GM12878 (cell line): Measurements from ENCODE around the gene RPL29. TPM values are rescaled to one million over a fixed set of nuclear protein-coding genes. Genes with fewer than 3 reads are reported as not detected.

ENCODE experiments used
- ATAC-seq: fragments of 200-7000 bp; cut with Tn5 transposase; 3 replicates; pipeline ENCODE4 v1.9.1; 2020; ENCODE audit warnings: mild to moderate bottlenecking, moderate library complexity
- BruUV-seq: library from RNA; stranded (reverse); fragments of 400-500 nt; replicated peaks from 2 replicates; lab custom pipeline; 2021; lab: Mats Ljungman, UMichigan
- CTCF ChIA-PET: fragments of 300-600 bp; sonication (Branson Sonifier 250); formaldehyde crosslinking; extraction: SDS; loops from one replicate; lab custom pipeline; 2021; ENCODE audit warnings: inconsistent platforms; lab: Yijun Ruan, JAX
- POLR2A ChIA-PET: fragments of 350-600 bp; formaldehyde crosslinking; extraction: SDS; loops from one replicate; lab custom pipeline; 2021; ENCODE audit warnings: inconsistent platforms; lab: Charles Lee
- RAD21 ChIA-PET: fragments of 300-600 bp; sonication (Branson Sonifier 250); formaldehyde crosslinking; loops from one replicate; lab custom pipeline; 2023; ENCODE audit warnings: antibody characterized with exemption; ENCODE audit not compliant: unreplicated experiment; lab: Charles Lee
- SMC1A ChIA-PET: fragments of 300-600 bp; sonication (Branson Sonifier 250); formaldehyde crosslinking; loops from one replicate; lab custom pipeline; 2023; ENCODE audit not compliant: unreplicated experiment, uncharacterized antibody; lab: Charles Lee
- DNase-seq: peaks from one replicate; pipeline ENCODE4 v3.0.0-alpha.2; 2011; ENCODE audit warnings: low read depth, low spot score
- FAIRE-seq: peaks from 3 replicates; lab custom pipeline; 2011; peaks lifted over from hg19 to GRCh38; lab: Jason Lieb, UNC
- H2AFZ ChIP-seq: 2 replicates; pipeline ENCODE4 v1.6.0; 2011; ENCODE audit warnings: low read depth, low read length, control low read depth; ENCODE audit not compliant: control insufficient read depth
- H3K27ac ChIP-seq: 2 replicates; pipeline ENCODE4 v1.5.1; 2011; ENCODE audit warnings: control low read depth; ENCODE audit not compliant: control insufficient read depth, insufficient read depth
- H3K27me3 ChIP-seq, 2 experiments: replicated peaks in 1 of 2; 2 replicates each; pipeline versions ENCODE4 v1.6.0 to v1.6.1; 2011; ENCODE audit warnings: low read length in 1 of 2; ENCODE audit not compliant: control insufficient read depth in 2 of 2, insufficient read depth in 2 of 2
- H3K36me3 ChIP-seq, 2 experiments: 2 replicates each; pipeline ENCODE4 v1.5.1; 2011; ENCODE audit warnings: low read length in 1 of 2; ENCODE audit not compliant: control insufficient read depth in 2 of 2, insufficient read depth in 2 of 2
- H3K4me1 ChIP-seq: 2 replicates; pipeline ENCODE4 v1.6.1; 2011; ENCODE audit warnings: mild to moderate bottlenecking, low read length, moderate library complexity, mixed read lengths; ENCODE audit not compliant: control insufficient read depth, insufficient read depth
- H3K4me2 ChIP-seq: 2 replicates; pipeline ENCODE4 v1.6.0; 2011; ENCODE audit warnings: control low read depth; ENCODE audit not compliant: control insufficient read depth, insufficient read depth
- H3K4me3 ChIP-seq: fragments of 200-600 bp; sonication (generic); 2 replicates; pipeline ENCODE4 v1.5.1; 2016
- H3K79me2 ChIP-seq: 2 replicates; pipeline ENCODE4 v1.6.0; 2011; ENCODE audit warnings: low read length; ENCODE audit not compliant: control insufficient read depth, insufficient read depth
- H3K9ac ChIP-seq: 2 replicates; pipeline ENCODE4 v1.8.0; 2011; ENCODE audit warnings: low read length, control low read depth, mixed read lengths; ENCODE audit not compliant: control insufficient read depth, insufficient read depth
- H3K9me3 ChIP-seq: replicated peaks from 3 replicates; pipeline ENCODE4 v1.5.1; 2011; ENCODE audit warnings: mild to moderate bottlenecking, low read length; ENCODE audit not compliant: control insufficient read depth, insufficient read depth
- H4K20me1 ChIP-seq: 2 replicates; pipeline ENCODE4 v1.6.0; 2011; ENCODE audit not compliant: control insufficient read depth, insufficient read depth
- EGR1 ChIP-seq, 2 experiments: IDR thresholded peaks; 1 replicate in 1 of 2; 2 replicates in 1 of 2; pipeline ENCODE4 v1.6.1; 2011 to 2012; ENCODE audit warnings: low read depth in 2 of 2, low read length in 2 of 2, borderline replicate concordance in 1 of 2, mild to moderate bottlenecking in 1 of 2, moderate library complexity in 1 of 2
- POLR2AphosphoS2 ChIP-seq: IDR thresholded peaks from 2 replicates; pipeline ENCODE4 v1.6.1; 2011; ENCODE audit warnings: low read depth, mild to moderate bottlenecking, low read length, improper control_type of control experiment, moderate library complexity
- RAD21 ChIP-seq: IDR thresholded peaks from 2 replicates; pipeline ENCODE4 v1.6.1; 2011; ENCODE audit warnings: mild to moderate bottlenecking, low read depth, low read length, moderate library complexity; ENCODE audit not compliant: insufficient read depth
- RUNX3 ChIP-seq: IDR thresholded peaks from 2 replicates; pipeline ENCODE4 v1.6.1; 2012; ENCODE audit warnings: low read length, inconsistent platforms
- WGBS: methylation state at CpG from one replicate; pipeline ENCODE4 v1.1.6; 2016; ENCODE audit warnings: low lambda C conversion rate; ENCODE audit not compliant: insufficient replicate concordance, insufficient coverage; ENCODE audit errors: missing lambda C conversion rate; 5-methylcytosine and 5-hydroxymethylcytosine counted together
- in situ Hi-C: fragments of 300-500 bp; cut with MboI; formaldehyde crosslinking; loops from 9 replicates; pipeline ENCODE4 v1.14.3; 2018; ENCODE audit warnings: mixed read lengths
- intact Hi-C: fragments of 100-400 bp; cut with micrococcal nuclease; formaldehyde crosslinking; loops from one replicate; pipeline ENCODE4 v1.14.2; 2022; ENCODE audit not compliant: unreplicated experiment
- polyA plus RNA-seq, 11 experiments: library from polyadenylated mRNA; depleted of rRNA in 4 of 11; unstranded in 6 of 11; stranded (reverse) in 5 of 11; fragments of >200 nt; fragmentation: Nextera tagmentation in 4 of 11; fragmentation: Illumina TruSeq in 1 of 11; extraction: Ambion mirVana in 4 of 11; extraction: Trizol in 1 of 11; gene quantifications; 1 replicate in 1 of 11; 2 replicates in 10 of 11; pipeline versions ENCODE4 v1.2.1 to v1.2.3, GENCODE V29; 2011 to 2016; ENCODE audit warnings: inconsistent platforms in 2 of 11, missing spikeins in 2 of 11, low read depth in 1 of 11
- total RNA-seq, 4 experiments: library from RNA; depleted of rRNA in 3 of 4; stranded (reverse); fragments of >200 nt in 3 of 4; fragmentation: Illumina TruSeq in 1 of 4; extraction: Trizol in 1 of 4; gene quantifications; 2 replicates each; pipeline versions ENCODE4 v1.2.1 to v1.2.3, GENCODE V29; 2013 to 2021

The RPL29 gene
- total and polyA plus RNA-seq, 10 of the 15 experiments (the other 5 are each of a cell fraction or from before 2014, with no cell fraction given): 1,053 to 2,477 (median 1,657) TPM

GRCh38 chr3:51968170-51968775, 27.4 kb downstream of the RPL29 start:
- no peak for DNase-seq
- no peak for TF ChIP-seq POLR2AphosphoS2
- TF ChIP-seq RAD21: no peak
- TF ChIP-seq EGR1 (IDR thresholded peaks at IDR 0.05; ENCODE audit: borderline replicate concordance in 1 of 2, low read depth in 2 of 2, low read length in 2 of 2): peak in 1 of 2 experiments; percentile 26; a peak in 1 of 3 replicates
- 0 out of 2 replicates have a peak, but pooled peaks have one; percentile 5 for TF ChIP-seq RUNX3
- TF ChIP-seq, all 136 proteins: peak for 2
- Histone ChIP-seq H3K36me3 (no peaks in the 10 kb centered on the region), H3K4me1 (peaks cover 6% of the 10 kb centered on the region), H3K27ac (no peak overlapping the region), H3K9me3 (no peaks in the 10 kb centered on the region), H3K4me3 (peak overlapping the region; percentile 82), H4K20me1 (no peaks in the 10 kb centered on the region), H3K4me2 (peak overlapping the region; percentile 72), H2AFZ (no peak overlapping the region; the same call in 1 of the 2 replicates), H3K27me3 (no peaks in the 10 kb centered on the region), H3K9ac (peak overlapping the region; percentile 61; the same call in 1 of the 2 replicates), H3K79me2 (no peaks in the 10 kb centered on the region; the same call in 1 of the 2 replicates)
- ChIA-PET POLR2A (interaction anchor here (0.7 to 1.0 kb wide), 2 partner anchors 18 to 24 kb away, joined by 3 to 5 read pairs; no protein-coding TSS in a partner anchor), SMC1A (interaction anchor here (0.6 to 1.4 kb wide), 2 partner anchors 26 to 286 kb away, joined by 3 to 5 read pairs; partner anchors contain the start of gene PARP3), CTCF (interaction anchor here (1.4 kb wide), 1 partner anchor 15 kb away, joined by 4 read pairs; the partner anchor contains the start of gene ACY1), RAD21 (interaction anchor here (0.9 to 2.1 kb wide), 2 partner anchors 14 to 26 kb away, joined by 4 to 10 read pairs; partner anchors contain the start of genes ACY1 and PARP3)
- in situ Hi-C loops: no loop called here
- intact Hi-C loops: no loop called here
- WGBS: 29% methylated on average over 11 of the region's 11 CpGs
- ATAC-seq (peak; percentile 15; the same call in 1 of the 3 replicates), FAIRE-seq (no peak)
- no TSS peak for BruUV-seq
